Muscle of arm (tissue), 12 donors: ENCODE measurements around the gene RPS26. TPM values are rescaled to one million over a fixed set of nuclear protein-coding genes. Genes with fewer than 3 reads are reported as not detected.
"Not testable (repeated sequence)": the region's sequence is repeated elsewhere in the genome, so short reads cannot be mapped to it uniquely, and the experiment has no call there.

Source experiments
- DNase-seq: peaks from one replicate; pipeline ENCODE4 v3.0.0-alpha.2; 2013
- polyA plus RNA-seq, 12 donors: library from polyadenylated mRNA; unstranded; fragments of 120-200 nt; gene quantifications; one replicate each; pipeline ENCODE4 v1.2.1, GENCODE V29; 2013; ENCODE audit not compliant: insufficient read length in 12 of 12

The RPS26 gene
- polyA plus RNA-seq, 12 donors: 101 to 603 (median 433) TPM; not detected in 1

DNA sequence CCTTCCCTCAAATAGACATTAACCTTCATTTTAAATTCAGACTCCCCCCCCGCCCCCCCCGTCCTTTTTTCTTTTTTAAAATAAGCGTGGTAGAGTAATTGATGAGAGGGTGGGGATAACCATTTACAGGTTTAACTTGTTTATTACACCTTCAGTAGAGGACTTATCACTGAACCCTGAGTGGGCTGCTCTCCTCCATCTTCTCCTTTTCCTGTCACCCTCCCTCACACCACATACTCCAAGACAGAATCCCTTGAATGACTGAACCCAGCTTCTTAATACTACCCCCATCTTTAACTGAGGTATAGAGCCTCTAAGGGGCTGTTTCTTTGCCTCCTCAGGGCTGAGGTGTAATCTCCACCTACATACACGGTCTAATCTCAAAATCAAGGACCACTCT is 24.5 kb upstream of the RPS26 start:
- DNase-seq: no peak

GRCh38 chr12:56018356-56018755 is 23.4 kb upstream of the RPS26 start:
- DNase-seq: no peak

GRCh38 chr12:56020423-56021184 is 21.1 kb upstream of the RPS26 start, which contains the start of gene IKZF4:
Gene IKZF4, plus strand, starts transcription at chr12:56021043. Its CDS starts 451 bp downstream, at chr12:56021494.
- peak; percentile 79 for DNase-seq

- DNase-seq: no peak
Observed at GRCh38 chr12:56021889-56022497, 19.7 kb upstream of the RPS26 start.

DNA sequence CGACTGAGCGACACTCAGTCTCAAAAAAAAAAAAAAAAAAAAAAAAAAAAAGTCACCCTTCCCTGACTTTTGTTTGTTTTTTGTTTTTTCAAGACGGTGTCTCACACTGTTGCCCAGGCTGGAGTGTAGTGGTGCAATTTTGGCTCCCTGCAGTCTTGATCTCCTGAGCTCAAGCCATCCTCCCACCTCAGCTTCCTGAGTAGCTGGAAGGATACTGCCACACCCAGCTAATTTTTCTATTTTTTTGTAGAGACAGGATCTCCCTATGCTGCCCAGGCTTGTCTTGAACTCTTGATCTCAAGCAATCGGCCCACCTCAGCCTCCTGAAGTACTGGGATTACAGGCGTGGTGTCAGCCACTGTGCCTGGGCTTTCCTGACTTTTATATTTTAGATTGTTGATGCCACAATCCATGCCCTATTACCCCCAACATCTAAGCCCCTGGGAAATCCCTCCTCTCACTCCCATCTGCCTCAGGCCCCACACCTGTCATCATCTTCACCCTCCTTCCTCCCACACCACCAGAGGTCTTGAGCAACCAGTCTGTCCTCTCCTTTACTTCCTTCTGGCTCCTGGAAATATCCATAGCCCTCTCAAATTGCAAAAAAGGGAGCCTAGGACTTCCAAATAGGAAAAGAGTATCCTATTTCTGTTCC is 13.1 kb upstream of the RPS26 start:
- DNase-seq: no peak

GRCh38 chr12:56029166-56029519 is 12.6 kb upstream of the RPS26 start:
- DNase-seq: peak; percentile 20

GRCh38 chr12:56029666-56030293 is 11.9 kb upstream of the RPS26 start:
- DNase-seq: peak; percentile 74

GRCh38 chr12:56031987-56032386 is 9.7 kb upstream of the RPS26 start:
- no peak for DNase-seq

DNA sequence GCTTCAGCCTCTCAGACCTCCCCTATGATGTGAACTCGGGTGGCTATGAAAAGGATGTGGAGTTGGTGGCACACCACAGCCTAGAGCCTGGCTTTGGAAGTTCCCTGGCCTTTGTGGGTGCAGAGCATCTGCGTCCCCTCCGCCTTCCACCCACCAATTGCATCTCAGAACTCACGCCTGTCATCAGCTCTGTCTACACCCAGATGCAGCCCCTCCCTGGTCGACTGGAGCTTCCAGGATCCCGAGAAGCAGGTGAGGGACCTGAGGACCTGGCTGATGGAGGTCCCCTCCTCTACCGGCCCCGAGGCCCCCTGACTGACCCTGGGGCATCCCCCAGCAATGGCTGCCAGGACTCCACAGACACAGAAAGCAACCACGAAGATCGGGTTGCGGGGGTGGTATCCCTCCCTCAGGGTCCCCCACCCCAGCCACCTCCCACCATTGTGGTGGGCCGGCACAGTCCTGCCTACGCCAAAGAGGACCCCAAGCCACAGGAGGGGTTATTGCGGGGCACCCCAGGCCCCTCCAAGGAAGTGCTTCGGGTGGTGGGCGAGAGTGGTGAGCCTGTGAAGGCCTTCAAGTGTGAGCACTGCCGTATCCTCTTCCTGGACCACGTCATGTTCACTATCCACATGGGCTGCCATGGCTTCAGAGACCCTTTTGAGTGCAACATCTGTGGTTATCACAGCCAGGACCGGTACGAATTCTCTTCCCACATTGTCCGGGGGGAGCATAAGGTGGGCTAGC is 7.0 kb upstream of the RPS26 start:
- no peak for DNase-seq

- DNase-seq: no peak
Observed at GRCh38 chr12:56037161-56037560, 4.6 kb upstream of the RPS26 start.

- DNase-seq: no peak
Observed at GRCh38 chr12:56038022-56038655, 3.6 kb upstream of the RPS26 start.

GRCh38 chr12:56040151-56040550 is 1.6 kb upstream of the RPS26 start:
- DNase-seq: no peak

DNA sequence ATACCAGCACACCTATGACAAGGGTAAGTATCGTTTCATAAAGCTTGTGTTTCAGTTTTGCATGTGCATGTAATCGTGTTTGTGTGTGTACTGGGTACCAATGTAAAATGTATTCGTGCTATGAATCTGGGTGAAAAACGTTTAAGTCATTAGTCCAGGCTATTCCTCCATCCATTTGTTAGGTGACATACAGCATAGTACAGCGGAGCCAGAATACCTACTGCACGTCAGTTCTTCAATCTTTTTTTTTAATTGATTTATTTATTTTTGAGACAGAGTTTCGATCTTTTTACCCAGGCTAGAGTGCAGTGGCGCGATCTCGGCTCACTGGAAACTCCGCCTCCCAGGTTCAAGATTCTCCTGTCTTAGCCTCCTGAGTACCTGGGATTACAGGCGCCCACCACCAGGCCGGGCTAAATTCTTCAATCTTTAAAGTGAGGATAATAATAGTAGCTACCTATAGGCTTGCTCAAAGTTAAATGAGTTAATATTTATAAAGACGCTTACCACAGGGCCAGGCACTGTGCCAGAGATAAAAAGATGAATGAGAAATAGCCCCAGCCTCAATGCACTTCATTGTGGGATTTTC is 661 bp upstream of the RPS26 start:
- DNase-seq: no peak

DNA sequence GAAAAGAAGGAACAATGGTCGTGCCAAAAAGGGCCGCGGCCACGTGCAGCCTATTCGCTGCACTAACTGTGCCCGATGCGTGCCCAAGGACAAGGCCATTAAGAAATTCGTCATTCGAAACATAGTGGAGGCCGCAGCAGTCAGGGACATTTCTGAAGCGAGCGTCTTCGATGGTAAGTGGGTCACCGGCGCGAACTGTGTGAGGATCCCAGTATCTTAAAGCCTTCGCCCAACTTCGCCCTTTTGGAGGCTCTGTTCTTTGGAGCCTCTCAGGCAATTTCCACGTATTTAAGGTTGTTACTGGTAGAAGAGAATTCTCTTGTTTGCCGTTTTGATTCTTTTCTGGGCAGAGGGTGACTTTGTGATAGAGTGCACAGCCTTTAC is 704 bp downstream of the RPS26 start:
- not testable (repeated sequence) for DNase-seq

GRCh38 chr12:56042843-56043242 is 1.1 kb downstream of the RPS26 start:
- no peak for DNase-seq

DNA sequence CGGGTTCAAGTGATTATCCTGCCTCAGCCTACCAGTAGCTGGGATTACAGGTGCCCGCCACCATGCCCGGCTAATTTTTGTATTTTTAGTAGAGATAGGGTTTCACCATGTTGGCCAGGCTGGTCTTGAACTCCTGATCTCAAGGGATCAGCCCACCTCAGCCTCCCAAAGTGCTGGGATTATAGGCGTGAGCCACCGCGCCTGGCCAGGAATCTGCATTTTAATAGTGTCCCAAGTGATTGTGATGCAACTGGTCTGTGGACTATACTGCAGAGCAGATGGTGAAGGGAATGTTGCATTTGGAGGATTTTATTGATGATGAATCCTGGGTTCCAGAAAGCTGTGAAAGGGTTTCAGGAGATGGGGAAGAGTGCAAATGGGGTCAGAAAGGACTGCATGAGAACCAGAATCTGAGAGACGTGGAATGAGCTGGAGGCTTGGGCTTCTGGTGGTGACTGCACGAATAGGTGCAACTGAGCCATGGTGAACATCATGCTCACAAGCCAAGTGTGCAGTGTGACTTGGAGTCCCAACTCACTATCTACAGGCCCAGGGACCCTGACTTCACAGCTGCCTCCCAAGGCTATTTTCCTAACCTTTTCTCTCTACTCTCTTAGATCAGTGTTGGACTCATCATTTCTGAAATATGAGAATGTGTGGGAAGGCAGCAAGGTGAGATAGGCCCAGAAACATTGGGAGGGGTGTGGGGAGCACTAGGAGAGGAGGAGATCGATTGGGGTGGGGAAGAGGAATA is 4.5 kb downstream of the RPS26 start:
- no peak for DNase-seq

- DNase-seq: no peak
Observed at GRCh38 chr12:56053407-56053893, 11.7 kb downstream of the RPS26 start.

DNA sequence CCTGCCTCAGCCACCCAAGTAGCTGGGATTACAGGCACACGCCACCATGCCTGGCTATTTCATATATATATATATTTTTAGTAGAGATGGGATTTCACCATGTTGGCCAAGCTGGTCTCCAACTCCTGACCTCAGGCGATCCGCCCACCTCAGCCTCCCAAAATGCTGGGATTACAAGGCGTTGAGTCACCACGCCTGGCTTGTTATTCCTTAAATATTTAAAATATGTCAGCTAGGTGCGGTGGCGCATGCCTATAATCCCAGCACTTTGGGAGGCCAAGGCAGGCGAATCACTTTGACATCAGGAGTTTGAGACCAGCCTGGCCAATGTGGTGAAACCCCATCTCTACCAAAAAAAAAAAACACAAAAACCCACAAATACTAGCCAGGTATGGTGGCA is 18.2 kb downstream of the RPS26 start:
- not testable (repeated sequence) for DNase-seq

- no peak for DNase-seq
Observed at GRCh38 chr12:56061982-56062381, 20.3 kb downstream of the RPS26 start.

GRCh38 chr12:56062996-56063395 is 21.3 kb downstream of the RPS26 start:
- DNase-seq: no peak
